Peyer's patch (tissue), 4 donors: ENCODE results near the gene ORAI3. TPM values are rescaled to one million over a fixed set of nuclear protein-coding genes. Genes with fewer than 3 reads are reported as not detected.

Experiments used
- DNase-seq, 3 donors: peaks; one replicate each; pipeline ENCODE4 v3.0.0-alpha.2; 2017 to 2019
- H3K27ac ChIP-seq, 4 donors: fragments of 200-600 bp; sonication (generic); one replicate each; pipeline ENCODE4 v1.5.1; 2016 to 2019
- H3K27me3 ChIP-seq, 2 donors: fragments of 200-600 bp; sonication (generic); one replicate each; pipeline ENCODE4 v1.5.1; 2019
- H3K36me3 ChIP-seq, 3 donors: fragments of 200-600 bp; sonication (generic); one replicate each; pipeline ENCODE4 v1.5.1; 2016 to 2019
- H3K4me1 ChIP-seq, 4 donors: fragments of 200-600 bp; sonication (generic); one replicate each; pipeline ENCODE4 v1.5.1; 2016 to 2019
- H3K4me3 ChIP-seq, 4 donors: fragments of 200-600 bp; sonication (generic); 1 replicate in 3 of 4; 2 replicates in 1 of 4; pipeline ENCODE4 v1.5.1; 2016 to 2019; ENCODE audit warnings: mild to moderate bottlenecking in 1 of 4
- H3K9me3 ChIP-seq, 4 donors: fragments of 200-600 bp; sonication (generic); one replicate each; pipeline ENCODE4 v1.5.1; 2016 to 2019; ENCODE audit warnings: mild to moderate bottlenecking in 1 of 4
- POLR2A ChIP-seq, 2 donors: fragments of 450-650 bp; IDR thresholded peaks; one replicate each; pipeline ENCODE4 v1.5.1; 2017; ENCODE audit warnings: antibody characterized with exemption in 2 of 2, mild to moderate bottlenecking in 2 of 2, moderate library complexity in 2 of 2
- total RNA-seq, 4 donors: library from RNA; depleted of rRNA; stranded (reverse); fragments of >200 nt; gene quantifications; one replicate each; pipeline ENCODE4 v1.1.0, GENCODE V29; 2016
- TF ChIP-seq, protein P1 (sequence below), 6 experiments: fragments of 450-650 bp in 4 of 6; fragments of 200-600 bp in 2 of 6; sonication (generic) in 1 of 6; IDR thresholded peaks; one replicate each; pipeline ENCODE4 v1.5.1; 2017 to 2019; ENCODE audit warnings: antibody characterized with exemption in 6 of 6, mild to moderate bottlenecking in 3 of 6, moderate library complexity in 1 of 6

Gene ORAI3
- total RNA-seq: 10 to 100 TPM; 10.7 to 25.0 (median 20.3) TPM

DNA sequence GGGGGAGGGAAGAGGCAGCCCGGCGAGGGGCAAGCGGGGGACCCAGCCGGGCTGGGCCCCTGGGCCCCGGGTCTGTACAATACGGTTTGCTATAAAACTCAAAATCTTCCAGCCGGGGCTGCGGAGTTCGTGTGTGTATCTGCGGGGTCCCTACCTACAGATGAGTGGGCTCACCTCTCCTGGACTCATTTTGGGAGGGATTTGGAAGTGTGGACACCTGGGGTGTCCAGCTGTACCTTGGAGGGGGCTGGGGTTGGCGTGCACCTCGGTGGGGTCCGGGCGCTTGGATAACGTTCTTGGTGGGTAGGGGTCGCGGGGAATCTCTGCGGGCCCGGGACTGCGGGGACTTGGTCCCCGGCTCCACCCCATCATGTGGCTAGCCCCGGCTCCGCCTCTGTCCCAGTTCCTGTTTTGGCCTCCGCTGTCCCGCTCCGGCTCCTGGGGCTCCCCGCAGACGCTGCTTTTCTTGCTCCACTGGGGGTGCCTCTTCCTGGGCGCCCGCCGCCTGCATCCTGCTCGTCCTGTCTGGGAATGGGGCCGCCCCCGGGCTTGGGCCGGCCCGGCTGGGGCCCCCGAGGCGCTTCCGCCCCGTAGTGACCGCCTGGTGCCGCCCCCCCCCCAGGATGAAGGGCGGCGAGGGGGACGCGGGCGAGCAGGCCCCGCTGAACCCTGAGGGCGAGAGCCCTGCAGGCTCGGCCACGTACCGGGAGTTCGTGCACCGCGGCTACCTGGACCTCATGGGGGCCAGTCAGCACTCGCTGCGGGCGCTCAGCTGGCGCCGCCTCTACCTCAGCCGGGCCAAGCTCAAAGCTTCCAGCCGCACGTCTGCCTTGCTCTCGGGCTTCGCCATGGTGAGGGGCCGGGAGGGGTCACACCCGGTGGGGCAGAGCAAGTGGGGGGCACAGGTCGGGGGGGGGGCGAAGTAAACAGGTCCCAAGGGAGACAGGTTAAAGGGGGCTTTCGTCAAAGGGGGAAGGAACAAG is at the start of gene ORAI3:
TSS of gene ORAI3 (plus strand) at position 402 of the 983 bp plus-strand sequence. CDS start at position 624, 222 bp downstream.
- peaks cover 2 to 36% (median 7%) of the 10 kb centered on the region in 4 donors for H3K4me1 ChIP-seq
- TF ChIP-seq POLR2A (IDR thresholded peaks at IDR 0.05): peak; percentile 62 to 70
- TF ChIP-seq, protein P1, sequence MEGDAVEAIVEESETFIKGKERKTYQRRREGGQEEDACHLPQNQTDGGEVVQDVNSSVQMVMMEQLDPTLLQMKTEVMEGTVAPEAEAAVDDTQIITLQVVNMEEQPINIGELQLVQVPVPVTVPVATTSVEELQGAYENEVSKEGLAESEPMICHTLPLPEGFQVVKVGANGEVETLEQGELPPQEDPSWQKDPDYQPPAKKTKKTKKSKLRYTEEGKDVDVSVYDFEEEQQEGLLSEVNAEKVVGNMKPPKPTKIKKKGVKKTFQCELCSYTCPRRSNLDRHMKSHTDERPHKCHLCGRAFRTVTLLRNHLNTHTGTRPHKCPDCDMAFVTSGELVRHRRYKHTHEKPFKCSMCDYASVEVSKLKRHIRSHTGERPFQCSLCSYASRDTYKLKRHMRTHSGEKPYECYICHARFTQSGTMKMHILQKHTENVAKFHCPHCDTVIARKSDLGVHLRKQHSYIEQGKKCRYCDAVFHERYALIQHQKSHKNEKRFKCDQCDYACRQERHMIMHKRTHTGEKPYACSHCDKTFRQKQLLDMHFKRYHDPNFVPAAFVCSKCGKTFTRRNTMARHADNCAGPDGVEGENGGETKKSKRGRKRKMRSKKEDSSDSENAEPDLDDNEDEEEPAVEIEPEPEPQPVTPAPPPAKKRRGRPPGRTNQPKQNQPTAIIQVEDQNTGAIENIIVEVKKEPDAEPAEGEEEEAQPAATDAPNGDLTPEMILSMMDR (IDR thresholded peaks at IDR 0.05): no peak
- DNase-seq: peak; percentile 83 to 89 (median 84)
- peak within 1 kb of the TSS; percentile 71 to 98 (median 93) for H3K27ac ChIP-seq
- peaks cover 0 to 4% (median 0%) of the 10 kb centered on the region in 3 donors for H3K36me3 ChIP-seq
- H3K9me3 ChIP-seq: no peaks in the 10 kb centered on the region
- H3K27me3 ChIP-seq: no peaks in the 10 kb centered on the region
- peak within 1 kb of the TSS; percentile 58 to 98 (median 96) for H3K4me3 ChIP-seq

GRCh38 chr16:30899794-30900193 is 49.1 kb upstream of the ORAI3 start:
- no peaks in the 10 kb centered on the region for H3K36me3 ChIP-seq
- H3K4me1 ChIP-seq: peaks cover 0 to 48% (median 3%) of the 10 kb centered on the region in 4 donors
- no peak for DNase-seq
- H3K9me3 ChIP-seq: no peaks in the 10 kb centered on the region
- H3K4me3 ChIP-seq: no peak overlapping the region
- H3K27ac ChIP-seq: no peak overlapping the region
- no peaks in the 10 kb centered on the region for H3K27me3 ChIP-seq
- TF ChIP-seq, protein P1 (IDR thresholded peaks at IDR 0.05): no peak
- no peak for TF ChIP-seq POLR2A (IDR thresholded peaks at IDR 0.05)

DNA sequence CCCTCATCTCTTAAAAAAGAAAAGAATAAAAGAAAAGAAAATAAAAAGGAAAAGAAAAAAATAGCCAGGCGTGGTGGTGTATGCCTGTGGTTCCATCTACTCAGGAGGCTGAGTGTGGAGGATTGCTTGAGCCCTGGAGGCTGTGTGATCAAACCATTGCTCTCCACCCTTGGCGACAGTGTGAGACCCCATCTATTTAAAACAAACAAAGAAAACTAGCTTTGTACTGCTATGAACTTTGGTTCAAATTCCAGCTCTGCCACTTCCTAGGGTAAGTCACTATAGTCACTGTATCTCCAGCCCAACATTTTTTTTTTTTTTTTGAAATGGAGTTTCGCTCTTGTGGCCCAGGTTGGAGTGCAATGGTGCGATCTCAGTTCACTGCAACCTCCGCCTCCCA is 48.3 kb upstream of the ORAI3 start:
- no peaks in the 10 kb centered on the region for H3K36me3 ChIP-seq
- TF ChIP-seq, protein P1 (IDR thresholded peaks at IDR 0.05): no peak
- no peak for TF ChIP-seq POLR2A (IDR thresholded peaks at IDR 0.05)
- H3K27ac ChIP-seq: no peak overlapping the region
- no peak overlapping the region for H3K4me3 ChIP-seq
- H3K4me1 ChIP-seq: peaks cover 0 to 42% (median 3%) of the 10 kb centered on the region in 4 donors
- H3K9me3 ChIP-seq: no peaks in the 10 kb centered on the region
- DNase-seq: no peak
- no peaks in the 10 kb centered on the region for H3K27me3 ChIP-seq

GRCh38 chr16:30901201-30902028 is 47.5 kb upstream of the ORAI3 start:
- H3K4me3 ChIP-seq: peak overlapping the region; percentile 55 to 85 (median 67)
- H3K4me1 ChIP-seq: peaks cover 0 to 34% (median 3%) of the 10 kb centered on the region in 4 donors
- DNase-seq: no peak
- peak overlapping the region; percentile 81 to 94 (median 90) for H3K27ac ChIP-seq
- TF ChIP-seq, protein P1 (IDR thresholded peaks at IDR 0.05): no peak
- TF ChIP-seq POLR2A (IDR thresholded peaks at IDR 0.05): no peak
- H3K27me3 ChIP-seq: no peaks in the 10 kb centered on the region
- H3K9me3 ChIP-seq: no peaks in the 10 kb centered on the region
- H3K36me3 ChIP-seq: no peaks in the 10 kb centered on the region
